Caco-2 (cell line): ENCODE measurements around the gene IMMP2L. TPM values are rescaled to one million over a fixed set of nuclear protein-coding genes. Genes with fewer than 3 reads are reported as not detected.

Experiments
- BruUV-seq: library from RNA; stranded (reverse); fragments of 400-500 nt; replicated peaks from 2 replicates; lab custom pipeline; 2021; lab: Mats Ljungman, UMichigan
- CTCF ChIA-PET: fragments of 300-600 bp; sonication (Branson Sonifier 250); formaldehyde crosslinking; loops from one replicate; lab custom pipeline; 2022; ENCODE audit warnings: antibody characterized with exemption; lab: Charles Lee
- POLR2A ChIA-PET: fragments of 300-600 bp; sonication (Branson Sonifier 250); formaldehyde crosslinking; loops from one replicate; lab custom pipeline; 2022; ENCODE audit warnings: antibody characterized with exemption; lab: Charles Lee
- DNase-seq, 2 experiments: peaks; one replicate each; pipeline versions ENCODE4 v3.0.0 to v3.0.0-alpha.2; 2020 to 2022
- H3K27me3 ChIP-seq: replicated peaks from 2 replicates; pipeline ENCODE4 v1.6.0; 2011; ENCODE audit warnings: low read length; ENCODE audit not compliant: control insufficient read depth, insufficient read depth
- H3K36me3 ChIP-seq: 2 replicates; pipeline ENCODE4 v1.5.1; 2011; ENCODE audit warnings: low read length; ENCODE audit not compliant: control insufficient read depth, insufficient read depth
- H3K4me1 ChIP-seq: fragments of 250-450 bp; sonication (Bioruptor Pico); 2 replicates; pipeline ENCODE4 v1.5.1; 2020; ENCODE audit warnings: mild to moderate bottlenecking
- H3K4me3 ChIP-seq: 2 replicates; pipeline ENCODE4 v1.5.1; 2011; ENCODE audit warnings: low read depth, mild to moderate bottlenecking, control low read depth, low read length
- H3K9me3 ChIP-seq: fragments of 250-450 bp; sonication (Bioruptor Pico); 2 replicates; pipeline ENCODE4 v1.5.1; 2020; ENCODE audit warnings: mild to moderate bottlenecking, moderate library complexity
- H3K27ac Mint-ChIP-seq: one replicate; pipeline ENCODE4 v1.8.0; 2022; ENCODE audit warnings: mixed read lengths; ENCODE audit not compliant: unreplicated experiment
- H3K27me3 Mint-ChIP-seq: one replicate; pipeline ENCODE4 v1.8.0; 2022; ENCODE audit warnings: mixed read lengths; ENCODE audit not compliant: insufficient read depth, unreplicated experiment
- H3K36me3 Mint-ChIP-seq: one replicate; pipeline ENCODE4 v1.8.0; 2022; ENCODE audit warnings: mild to moderate bottlenecking, mixed read lengths; ENCODE audit not compliant: insufficient read depth, unreplicated experiment
- H3K4me1 Mint-ChIP-seq: one replicate; pipeline ENCODE4 v1.8.0; 2022; ENCODE audit warnings: low read depth, mixed read lengths; ENCODE audit not compliant: unreplicated experiment
- H3K4me3 Mint-ChIP-seq: one replicate; pipeline ENCODE4 v1.8.0; 2022; ENCODE audit warnings: mild to moderate bottlenecking, moderate library complexity, mixed read lengths; ENCODE audit not compliant: unreplicated experiment
- H3K9me3 Mint-ChIP-seq: one replicate; pipeline ENCODE4 v1.8.0; 2022; ENCODE audit warnings: mixed read lengths; ENCODE audit not compliant: unreplicated experiment
- CTCF ChIP-seq, 2 experiments: fragments of 200-600 bp in 1 of 2; IDR thresholded peaks; 1 replicate in 1 of 2; 2 replicates in 1 of 2; pipeline versions ENCODE4 v1.5.1 to v1.8.0; 2011 to 2022; ENCODE audit warnings: antibody characterized with exemption in 1 of 2, control low read depth in 1 of 2, inconsistent platforms in 1 of 2, low read depth in 1 of 2, low read length in 1 of 2, mild to moderate bottlenecking in 1 of 2, moderate library complexity in 1 of 2; ENCODE audit not compliant: insufficient read depth in 1 of 2, severe bottlenecking in 1 of 2, unreplicated experiment in 1 of 2
- intact Hi-C: fragments of 100-400 bp; cut with micrococcal nuclease; formaldehyde crosslinking; loops from one replicate; pipeline ENCODE4 v1.10.0; 2022; ENCODE audit not compliant: unreplicated experiment
- total RNA-seq: library from RNA; stranded (reverse); gene quantifications from 2 replicates; pipeline ENCODE4 v1.2.3, GENCODE V29; 2022

IMMP2L gene
- total RNA-seq, 1 experiment from 2014 or later = 9.5 TPM

DNA sequence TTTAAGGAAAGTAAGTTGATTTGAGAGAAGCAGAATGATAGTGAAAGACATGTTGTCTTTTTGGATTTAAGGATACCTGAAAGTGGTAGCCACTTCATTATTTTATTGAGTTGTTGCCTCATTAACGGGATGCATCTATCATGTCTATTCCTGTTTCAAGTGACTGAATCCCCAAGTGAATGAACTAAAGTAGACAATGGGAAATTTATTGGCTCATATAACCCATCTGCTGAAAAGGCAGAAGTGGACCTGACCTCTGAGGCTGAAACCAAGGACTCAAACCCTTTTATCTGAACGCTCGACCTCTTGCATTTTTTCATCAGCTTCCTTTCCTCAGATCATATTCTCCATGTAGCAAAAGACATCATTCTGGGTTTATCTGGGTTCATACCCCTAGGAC, 937.0 kb downstream of the IMMP2L start:
- POLR2A ChIA-PET = no interaction called here
- no TSS peak for BruUV-seq

GRCh38 chr7:110623436-110623835, 938.9 kb downstream of the IMMP2L start:
- Mint-ChIP-seq H3K27me3 (peaks cover 4% of the 10 kb centered on the region), H3K9me3 (no peaks in the 10 kb centered on the region), H3K4me1 (no peaks in the 10 kb centered on the region), H3K4me3 (no peak overlapping the region), H3K27ac (no peak overlapping the region), H3K36me3 (no peaks in the 10 kb centered on the region)
- DNase-seq = no peak
- intact Hi-C loops = no loop called here
- CTCF ChIA-PET = no interaction called here
- POLR2A ChIA-PET = no interaction called here
- Histone ChIP-seq H3K36me3 (no peaks in the 10 kb centered on the region), H3K9me3 (no peaks in the 10 kb centered on the region), H3K4me1 (no peaks in the 10 kb centered on the region), H3K27me3 (no peaks in the 10 kb centered on the region), H3K4me3 (no peak overlapping the region)
- BruUV-seq = no TSS peak
- TF ChIP-seq CTCF (IDR thresholded peaks at IDR 0.05; ENCODE audit: insufficient read depth in 1 of 2, low read depth in 1 of 2, low read length in 1 of 2, severe bottlenecking in 1 of 2, unreplicated experiment in 1 of 2) = no peak

More for the DNA sequence above, 937.0 kb downstream of the IMMP2L start:
- Histone ChIP-seq H3K4me3 (no peak overlapping the region), H3K9me3 (no peaks in the 10 kb centered on the region), H3K27me3 (no peaks in the 10 kb centered on the region), H3K36me3 (no peaks in the 10 kb centered on the region), H3K4me1 (no peaks in the 10 kb centered on the region)
- TF ChIP-seq CTCF (IDR thresholded peaks at IDR 0.05; ENCODE audit: insufficient read depth in 1 of 2, low read depth in 1 of 2, low read length in 1 of 2, severe bottlenecking in 1 of 2, unreplicated experiment in 1 of 2) = no peak
- DNase-seq = no peak
- intact Hi-C loops = no loop called here
- Mint-ChIP-seq H3K27ac (no peak overlapping the region), H3K9me3 (no peaks in the 10 kb centered on the region), H3K36me3 (no peaks in the 10 kb centered on the region), H3K27me3 (peaks cover 4% of the 10 kb centered on the region), H3K4me1 (no peaks in the 10 kb centered on the region), H3K4me3 (no peak overlapping the region)
- CTCF ChIA-PET = no interaction called here

DNA sequence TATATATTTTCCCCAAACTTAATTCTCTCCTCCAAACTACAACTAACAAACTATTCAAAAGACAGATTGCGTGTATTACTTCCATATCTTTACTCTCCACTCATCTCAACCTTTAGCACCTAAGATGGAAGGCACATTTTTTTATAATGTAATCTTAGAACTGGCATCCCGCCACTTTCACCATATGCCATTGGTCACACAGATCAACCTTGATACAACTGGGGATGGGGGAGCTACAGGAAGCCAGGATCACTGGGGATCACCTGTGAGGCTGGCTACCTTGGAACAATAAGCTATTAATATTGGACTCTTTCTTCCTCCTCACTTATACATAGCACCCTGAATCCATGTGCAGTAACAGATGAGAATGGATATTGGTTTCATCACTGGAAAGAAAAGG, 941.0 kb downstream of the IMMP2L start:
- no TSS peak for BruUV-seq
- DNase-seq = no peak
- intact Hi-C loops = no loop called here
- H3K4me1 Mint-ChIP-seq = no peaks in the 10 kb centered on the region
- H3K9me3 ChIP-seq = no peaks in the 10 kb centered on the region
- H3K4me3 ChIP-seq = no peak overlapping the region
- no peak for TF ChIP-seq CTCF (IDR thresholded peaks at IDR 0.05; ENCODE audit: insufficient read depth in 1 of 2, low read depth in 1 of 2, low read length in 1 of 2, severe bottlenecking in 1 of 2, unreplicated experiment in 1 of 2)
- POLR2A ChIA-PET = no interaction called here
- CTCF ChIA-PET = no interaction called here
- no peaks in the 10 kb centered on the region for H3K36me3 ChIP-seq
- no peak overlapping the region for H3K4me3 Mint-ChIP-seq
- no peaks in the 10 kb centered on the region for H3K4me1 ChIP-seq
- no peaks in the 10 kb centered on the region for H3K36me3 Mint-ChIP-seq
- peaks cover 4% of the 10 kb centered on the region for H3K27me3 Mint-ChIP-seq
- H3K27me3 ChIP-seq = no peaks in the 10 kb centered on the region
- no peaks in the 10 kb centered on the region for H3K9me3 Mint-ChIP-seq
- H3K27ac Mint-ChIP-seq = no peak overlapping the region
